ENCODE data around the gene ECHDC3. TPM values are rescaled to one million over a fixed set of nuclear protein-coding genes. Genes with fewer than 3 reads are reported as not detected.

Gene ECHDC3
- total RNA-seq, 1 donor from 2014 or later: 4.1 TPM

Other genes starting within 250 kb of the ECHDC3 start
- 14.6 TPM for gene USP6NL, start 130.7 kb upstream of the ECHDC3 start, total RNA-seq
- gene PROSER2, start 81.0 kb downstream of the ECHDC3 start, total RNA-seq: 8.8 TPM

Measured in mucosa of gallbladder (tissue), 1 donor.